ENCODE results near the gene DDAH1.

The DDAH1 gene

DNA sequence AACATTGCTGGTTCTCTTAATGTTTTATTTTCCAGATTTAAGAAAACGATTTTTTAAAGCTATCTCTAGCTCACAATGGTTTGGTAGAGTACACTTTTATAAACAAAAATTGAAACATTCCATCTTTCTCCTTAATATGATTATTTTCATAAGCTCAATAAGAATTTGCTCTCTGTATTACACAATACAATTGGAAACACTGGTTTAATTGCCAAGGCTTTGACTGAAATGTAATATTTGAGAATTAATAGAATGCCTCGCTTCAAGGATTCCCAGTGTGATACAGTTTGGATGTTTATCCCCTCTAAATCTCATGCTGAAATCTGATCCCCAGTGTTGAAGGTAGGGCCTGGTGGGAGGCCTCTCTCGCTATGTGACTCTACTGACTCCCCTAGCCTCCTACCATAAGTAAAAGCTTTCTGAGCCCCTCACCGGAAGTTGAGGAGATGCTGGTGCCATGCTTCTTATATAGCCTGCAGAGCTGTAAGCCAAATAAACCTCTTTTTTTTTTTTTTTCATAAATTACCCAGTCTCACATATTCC is 67.4 kb downstream of the DDAH1 start:
- DNase-seq (ENCODE audit: low read depth in 2 of 3, low spot score in 2 of 3), result no peak

- DNase-seq (ENCODE audit: low read depth in 2 of 3, low spot score in 2 of 3), result no peak
Observed at GRCh38 chr1:85396194-85396593, 68.8 kb downstream of the DDAH1 start.

- DNase-seq (ENCODE audit: low read depth in 2 of 3, low spot score in 2 of 3), result no peak
Observed at GRCh38 chr1:85394130-85394529, 70.8 kb downstream of the DDAH1 start.

GRCh38 chr1:85393490-85393889 is 71.5 kb downstream of the DDAH1 start:
- DNase-seq (ENCODE audit: low read depth in 2 of 3, low spot score in 2 of 3), result no peak

- no peak for DNase-seq (ENCODE audit: low read depth in 2 of 3, low spot score in 2 of 3)
Observed at GRCh38 chr1:85388416-85388815, 76.5 kb downstream of the DDAH1 start.

DNA sequence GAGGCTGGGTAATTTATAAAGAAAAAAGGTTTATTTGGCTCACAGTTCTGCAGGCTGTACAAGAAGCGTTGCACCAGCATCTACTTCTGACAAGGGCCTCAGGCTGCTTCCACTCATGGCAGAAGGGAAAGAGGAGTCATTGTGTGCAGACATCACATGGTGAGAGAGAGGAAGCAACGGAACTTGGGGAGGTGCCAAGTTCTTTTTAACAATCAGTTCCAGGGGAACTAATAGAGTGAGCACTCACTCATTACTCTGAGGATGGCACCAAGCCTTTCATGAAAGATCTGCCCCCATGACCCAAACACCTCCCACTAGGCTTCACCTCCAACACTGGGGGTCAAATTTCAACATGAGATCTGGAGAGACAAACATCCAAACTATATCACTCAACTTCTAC is 77.2 kb downstream of the DDAH1 start:
- no peak for DNase-seq (ENCODE audit: low read depth in 2 of 3, low spot score in 2 of 3)

DNA sequence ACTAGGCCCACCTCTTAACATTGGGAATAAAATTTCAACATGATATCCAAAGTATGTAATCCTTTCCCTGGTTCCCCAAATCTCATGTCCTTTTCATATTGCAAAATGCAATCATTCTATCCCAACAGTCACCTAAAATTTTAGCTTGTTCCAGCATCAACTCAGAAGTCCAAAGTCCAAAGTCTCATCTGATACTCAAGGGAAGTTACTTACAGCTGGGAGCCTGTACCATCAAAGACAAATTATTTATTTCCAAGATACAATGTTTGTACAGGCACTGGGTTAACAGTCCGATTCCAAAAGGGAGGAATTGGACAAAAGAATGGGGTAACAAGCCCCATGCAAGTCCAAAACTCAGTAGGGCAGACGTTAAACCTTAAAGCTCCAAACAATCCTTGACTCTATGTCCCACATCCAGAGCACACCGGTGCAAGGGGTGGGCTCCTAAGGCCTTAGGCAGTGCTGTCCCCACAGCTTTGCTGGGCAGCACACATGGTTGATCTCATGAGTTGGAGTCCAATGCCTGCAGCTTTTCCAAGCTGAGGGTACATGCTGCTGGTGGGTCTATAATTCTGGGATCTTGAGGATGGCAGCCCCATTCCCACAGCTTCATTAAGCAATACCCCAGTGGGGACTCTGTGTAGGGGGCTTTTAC is 78.8 kb downstream of the DDAH1 start:
- no peak for DNase-seq (ENCODE audit: low read depth in 2 of 3, low spot score in 2 of 3)

GRCh38 chr1:85379203-85380136 is 85.5 kb downstream of the DDAH1 start:
- DNase-seq (ENCODE audit: low read depth in 2 of 3, low spot score in 2 of 3), result no peak

- DNase-seq (ENCODE audit: low read depth in 2 of 3, low spot score in 2 of 3), result no peak
Observed at GRCh38 chr1:85378534-85378933, 86.4 kb downstream of the DDAH1 start.

DNA sequence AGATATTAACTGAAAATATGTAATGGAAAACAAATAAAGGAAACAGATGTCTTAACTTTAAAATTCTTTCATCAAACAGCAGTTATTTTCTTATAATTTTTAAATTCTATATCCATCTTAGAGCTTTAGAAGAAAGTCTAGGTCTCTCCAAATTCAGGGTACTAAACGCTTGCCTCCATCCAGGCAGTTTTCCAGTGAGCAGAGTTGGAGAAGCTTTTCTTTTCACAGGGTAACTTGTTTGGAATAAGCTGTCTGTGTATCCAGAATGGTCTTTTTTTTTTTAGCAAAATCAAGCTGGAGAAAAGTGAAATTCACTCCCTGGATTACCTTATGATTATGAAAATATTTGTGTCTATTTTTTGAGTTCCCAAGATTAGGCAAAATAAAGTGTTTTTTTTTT is 88.6 kb downstream of the DDAH1 start:
- DNase-seq (ENCODE audit: low read depth in 2 of 3, low spot score in 2 of 3), result no peak

GRCh38 chr1:85375493-85375892 is 89.5 kb downstream of the DDAH1 start:
- DNase-seq (ENCODE audit: low read depth in 2 of 3, low spot score in 2 of 3), result no peak

DNA sequence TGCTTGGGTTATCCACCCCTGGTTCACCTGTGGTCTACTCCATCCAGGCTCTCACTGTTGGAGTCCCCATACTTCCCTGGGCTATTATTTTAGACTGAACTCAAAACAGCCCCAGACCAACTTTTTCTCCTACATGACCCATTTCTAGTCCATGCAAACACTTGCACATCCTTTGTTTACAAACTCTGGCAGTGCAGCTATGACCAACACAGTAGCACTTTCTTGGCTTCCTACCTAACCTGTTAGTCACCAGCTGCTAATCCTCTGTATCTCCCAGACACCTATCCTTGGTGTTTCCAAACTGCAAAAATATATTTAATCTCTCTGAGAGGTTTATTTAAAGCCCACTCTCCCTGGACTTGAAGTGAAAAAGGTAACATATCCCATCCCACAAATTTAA is 90.8 kb downstream of the DDAH1 start:
- no peak for DNase-seq (ENCODE audit: low read depth in 2 of 3, low spot score in 2 of 3)

DNA sequence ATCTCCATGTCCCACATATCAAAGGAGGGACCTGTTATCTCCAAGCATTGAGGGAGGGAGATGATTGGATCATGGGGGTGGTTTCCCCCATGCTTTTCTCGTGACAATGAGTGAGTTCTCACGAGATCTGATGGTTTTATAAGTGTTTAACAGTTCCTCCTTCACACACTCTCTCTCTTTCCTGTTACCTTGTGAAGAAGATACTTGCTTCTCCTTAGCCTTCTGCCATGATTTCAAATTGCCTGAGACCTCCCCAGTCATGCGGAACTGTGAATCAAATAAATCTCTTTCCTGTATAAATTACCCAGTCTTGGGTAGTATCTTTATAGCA is 91.6 kb downstream of the DDAH1 start:
- DNase-seq (ENCODE audit: low read depth in 2 of 3, low spot score in 2 of 3), result no peak

DNA sequence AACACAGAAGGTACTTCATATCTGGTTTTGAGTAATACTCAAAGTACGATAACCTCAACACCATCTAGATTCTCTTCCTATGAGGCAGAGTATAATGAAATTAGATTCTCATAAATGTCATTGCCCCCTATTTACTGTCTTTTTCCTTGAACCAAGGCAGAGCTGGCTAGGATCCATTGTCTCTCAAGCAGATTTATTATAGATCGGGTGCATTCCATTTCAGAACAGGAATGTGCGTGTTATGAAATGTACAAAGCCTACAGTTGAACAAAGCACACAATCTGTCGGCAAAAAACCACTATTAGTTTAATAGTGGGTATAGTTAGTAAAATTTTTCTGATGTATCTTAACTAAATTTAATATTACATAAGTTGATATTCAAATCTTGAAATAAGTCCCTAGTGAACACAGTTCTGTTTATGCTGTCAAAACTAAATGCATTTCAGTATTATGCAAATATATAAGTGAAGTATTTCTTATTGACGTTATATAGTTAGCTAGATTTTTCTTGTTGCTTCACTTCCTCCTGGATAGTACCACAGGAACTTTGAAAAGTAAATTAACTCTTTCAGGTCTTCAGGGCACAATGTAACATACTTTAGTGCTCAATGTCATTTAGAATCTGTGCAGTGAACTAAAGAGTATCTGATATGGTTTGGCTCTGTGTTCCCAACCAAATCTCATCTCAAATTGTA is 92.1 kb downstream of the DDAH1 start:
- DNase-seq (ENCODE audit: low read depth in 2 of 3, low spot score in 2 of 3), result no peak

DNA sequence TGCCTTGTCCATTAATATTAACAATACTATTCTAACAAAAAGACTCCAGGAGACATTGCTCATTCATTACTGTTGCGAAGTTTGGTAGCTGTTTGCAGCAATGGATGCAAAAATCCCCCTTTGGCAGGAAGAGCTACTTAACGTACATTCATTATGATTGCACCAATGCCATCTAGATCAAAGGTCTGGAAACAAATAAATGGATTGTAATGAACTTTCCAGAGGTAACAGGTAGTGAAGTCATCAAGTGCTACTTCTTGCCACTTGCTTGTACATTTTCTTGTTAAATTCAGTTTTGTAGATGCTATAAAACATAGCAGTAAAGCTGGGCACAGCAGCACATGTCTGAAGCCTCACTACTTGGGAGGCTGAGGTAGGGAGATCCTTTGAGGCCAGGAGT is 93.9 kb downstream of the DDAH1 start:
- DNase-seq (ENCODE audit: low read depth in 2 of 3, low spot score in 2 of 3), result no peak

GRCh38 chr1:85368073-85368770 is 96.7 kb downstream of the DDAH1 start:
- DNase-seq (ENCODE audit: low read depth in 2 of 3, low spot score in 2 of 3), result no peak

DNA sequence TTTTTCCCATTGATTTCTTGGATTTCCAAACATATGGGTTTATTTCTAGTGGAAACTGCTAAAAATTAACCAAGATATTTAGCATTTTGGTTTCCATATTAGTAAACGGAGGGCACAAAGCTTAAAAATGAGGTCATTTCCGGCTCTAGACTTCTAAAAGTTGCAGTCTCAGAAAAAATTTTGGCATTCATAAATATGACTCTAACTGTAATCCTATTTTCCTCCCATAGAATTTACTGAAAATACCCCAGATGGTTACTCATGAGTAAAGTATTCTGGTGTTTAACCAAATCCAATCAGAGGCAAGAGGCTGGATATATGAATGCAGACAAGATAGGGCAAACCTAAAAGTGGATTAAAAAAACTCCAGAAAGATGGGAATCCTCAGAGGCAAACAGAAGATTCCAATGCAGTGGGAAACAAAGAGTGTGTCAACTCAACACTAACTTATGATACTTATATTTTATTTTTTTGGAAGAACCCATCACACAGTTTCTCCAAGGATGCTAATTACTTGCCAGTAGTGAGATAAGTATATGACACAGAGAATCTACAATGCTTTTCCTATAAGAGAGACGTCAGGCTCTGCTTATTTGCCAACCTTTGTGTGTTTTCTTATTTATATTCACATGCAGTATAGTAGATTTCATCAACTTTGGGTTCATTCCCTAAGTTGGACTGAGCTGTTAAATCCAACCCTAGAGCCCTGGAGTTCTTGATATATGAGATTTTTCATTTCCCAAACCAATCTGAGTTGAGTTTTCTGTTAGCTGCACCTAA is 98.4 kb downstream of the DDAH1 start:
- no peak for DNase-seq (ENCODE audit: low read depth in 2 of 3, low spot score in 2 of 3)

- DNase-seq (ENCODE audit: low read depth in 2 of 3, low spot score in 2 of 3), result no peak
Observed at GRCh38 chr1:85365851-85366250, 99.1 kb downstream of the DDAH1 start.

- DNase-seq (ENCODE audit: low read depth in 2 of 3, low spot score in 2 of 3), result no peak
Observed at GRCh38 chr1:85363521-85363920, 101.4 kb downstream of the DDAH1 start.

GRCh38 chr1:85363092-85363491 is 101.9 kb downstream of the DDAH1 start:
- DNase-seq (ENCODE audit: low read depth in 2 of 3, low spot score in 2 of 3), result no peak
